Osteocyte (in vitro differentiated cells): ENCODE measurements around the gene FRMD3. TPM values are rescaled to one million over a fixed set of nuclear protein-coding genes. Genes with fewer than 3 reads are reported as not detected.

Experiments used
- DNase-seq: peaks from one replicate; pipeline ENCODE4 v3.0.0; 2021; ENCODE audit warnings: mixed read lengths; ENCODE audit not compliant: unreplicated experiment; ENCODE audit errors: extremely low spot score
- H3K27ac Mint-ChIP-seq: one replicate; pipeline ENCODE4 v1.8.0; 2021; ENCODE audit warnings: mild to moderate bottlenecking, mixed read lengths; ENCODE audit not compliant: unreplicated experiment
- H3K27me3 Mint-ChIP-seq: one replicate; pipeline ENCODE4 v1.8.0; 2021; ENCODE audit warnings: mixed read lengths; ENCODE audit not compliant: unreplicated experiment
- H3K36me3 Mint-ChIP-seq: one replicate; pipeline ENCODE4 v1.8.0; 2021; ENCODE audit warnings: mixed read lengths; ENCODE audit not compliant: unreplicated experiment
- H3K4me1 Mint-ChIP-seq: one replicate; pipeline ENCODE4 v1.8.0; 2021; ENCODE audit warnings: mixed read lengths; ENCODE audit not compliant: unreplicated experiment
- H3K4me3 Mint-ChIP-seq: one replicate; pipeline ENCODE4 v1.8.0; 2021; ENCODE audit warnings: mild to moderate bottlenecking, moderate library complexity, mixed read lengths; ENCODE audit not compliant: unreplicated experiment
- H3K9me3 Mint-ChIP-seq: one replicate; pipeline ENCODE4 v1.8.0; 2021; ENCODE audit warnings: mixed read lengths; ENCODE audit not compliant: unreplicated experiment
- total RNA-seq: library from RNA; stranded (reverse); gene quantifications from 2 replicates; pipeline ENCODE4 v1.2.1, GENCODE V29; 2021
- TF ChIP-seq, protein P1 (sequence below): fragments of 200-600 bp; sonication (generic); IDR thresholded peaks from 2 replicates; pipeline ENCODE4 v1.5.0; 2021; ENCODE audit warnings: antibody characterized with exemption, mild to moderate bottlenecking, moderate library complexity

Gene FRMD3
- total RNA-seq, 1 donor from 2014 or later: 0.35 TPM

GRCh38 chr9:83247732-83248131 lies 290.5 kb downstream of the FRMD3 start:
- H3K9me3 Mint-ChIP-seq: peaks cover 27% of the 10 kb centered on the region
- H3K4me1 Mint-ChIP-seq: no peaks in the 10 kb centered on the region
- no peaks in the 10 kb centered on the region for H3K36me3 Mint-ChIP-seq
- no peaks in the 10 kb centered on the region for H3K27me3 Mint-ChIP-seq
- no peak overlapping the region for H3K4me3 Mint-ChIP-seq
- no peak for DNase-seq
- TF ChIP-seq, protein P1, sequence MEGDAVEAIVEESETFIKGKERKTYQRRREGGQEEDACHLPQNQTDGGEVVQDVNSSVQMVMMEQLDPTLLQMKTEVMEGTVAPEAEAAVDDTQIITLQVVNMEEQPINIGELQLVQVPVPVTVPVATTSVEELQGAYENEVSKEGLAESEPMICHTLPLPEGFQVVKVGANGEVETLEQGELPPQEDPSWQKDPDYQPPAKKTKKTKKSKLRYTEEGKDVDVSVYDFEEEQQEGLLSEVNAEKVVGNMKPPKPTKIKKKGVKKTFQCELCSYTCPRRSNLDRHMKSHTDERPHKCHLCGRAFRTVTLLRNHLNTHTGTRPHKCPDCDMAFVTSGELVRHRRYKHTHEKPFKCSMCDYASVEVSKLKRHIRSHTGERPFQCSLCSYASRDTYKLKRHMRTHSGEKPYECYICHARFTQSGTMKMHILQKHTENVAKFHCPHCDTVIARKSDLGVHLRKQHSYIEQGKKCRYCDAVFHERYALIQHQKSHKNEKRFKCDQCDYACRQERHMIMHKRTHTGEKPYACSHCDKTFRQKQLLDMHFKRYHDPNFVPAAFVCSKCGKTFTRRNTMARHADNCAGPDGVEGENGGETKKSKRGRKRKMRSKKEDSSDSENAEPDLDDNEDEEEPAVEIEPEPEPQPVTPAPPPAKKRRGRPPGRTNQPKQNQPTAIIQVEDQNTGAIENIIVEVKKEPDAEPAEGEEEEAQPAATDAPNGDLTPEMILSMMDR: no peak
- H3K27ac Mint-ChIP-seq: no peak overlapping the region

- no peak overlapping the region for H3K4me3 Mint-ChIP-seq
- no peak for DNase-seq
- no peaks in the 10 kb centered on the region for H3K4me1 Mint-ChIP-seq
- TF ChIP-seq, protein P1: no peak
- H3K9me3 Mint-ChIP-seq: peaks cover 22% of the 10 kb centered on the region
- H3K27ac Mint-ChIP-seq: no peak overlapping the region
- H3K27me3 Mint-ChIP-seq: no peaks in the 10 kb centered on the region
- H3K36me3 Mint-ChIP-seq: no peaks in the 10 kb centered on the region
Measured at GRCh38 chr9:83245979-83246659, 292.1 kb downstream of the FRMD3 start.

GRCh38 chr9:83242066-83242465 lies 296.1 kb downstream of the FRMD3 start:
- H3K27ac Mint-ChIP-seq: no peak overlapping the region
- H3K4me1 Mint-ChIP-seq: peaks cover 1% of the 10 kb centered on the region
- TF ChIP-seq, protein P1: no peak
- no peaks in the 10 kb centered on the region for H3K36me3 Mint-ChIP-seq
- no peaks in the 10 kb centered on the region for H3K27me3 Mint-ChIP-seq
- H3K4me3 Mint-ChIP-seq: no peak overlapping the region
- peaks cover 14% of the 10 kb centered on the region for H3K9me3 Mint-ChIP-seq
- no peak for DNase-seq

DNA sequence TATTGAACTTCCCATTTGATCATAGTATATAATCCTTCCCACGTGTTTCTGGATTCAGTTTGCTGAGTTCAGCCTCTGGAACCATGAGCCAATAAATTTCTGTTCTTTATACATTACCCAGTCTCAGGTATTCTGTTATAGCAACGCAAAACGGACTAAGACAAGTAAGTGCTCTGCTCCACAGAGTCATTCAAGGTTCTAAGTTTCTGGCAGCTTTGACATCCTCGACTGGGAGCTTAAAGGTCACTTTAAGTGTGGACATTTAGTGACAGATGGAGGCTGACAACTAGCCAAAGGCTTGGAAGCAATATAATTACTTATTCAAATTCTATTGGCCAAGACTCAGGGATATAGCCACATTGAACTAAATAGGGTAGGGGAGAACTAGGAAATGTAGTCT lies 297.5 kb downstream of the FRMD3 start:
- H3K9me3 Mint-ChIP-seq: peaks cover 14% of the 10 kb centered on the region
- no peak for DNase-seq
- TF ChIP-seq, protein P1: no peak
- no peaks in the 10 kb centered on the region for H3K27me3 Mint-ChIP-seq
- H3K4me3 Mint-ChIP-seq: no peak overlapping the region
- no peak overlapping the region for H3K27ac Mint-ChIP-seq
- H3K36me3 Mint-ChIP-seq: no peaks in the 10 kb centered on the region
- H3K4me1 Mint-ChIP-seq: peaks cover 1% of the 10 kb centered on the region

DNA sequence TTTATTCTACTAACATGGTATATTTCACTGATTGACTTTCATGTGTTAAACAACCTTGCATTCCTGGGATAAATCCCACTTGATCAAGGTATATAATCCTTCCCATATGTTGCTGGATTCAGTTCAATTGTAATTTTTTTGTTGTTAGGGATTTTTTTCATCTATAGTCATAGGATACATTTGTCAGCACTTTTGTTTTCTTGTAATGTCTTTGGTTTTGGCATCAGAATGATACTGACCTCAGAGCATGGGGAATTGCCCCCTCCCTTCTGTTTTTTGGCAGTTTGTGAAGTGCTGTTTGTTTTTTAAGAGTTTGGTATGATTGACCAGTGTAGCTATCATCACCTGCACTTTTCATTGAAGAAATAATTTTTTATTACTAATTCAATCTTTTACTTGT lies 298.5 kb downstream of the FRMD3 start:
- Mint-ChIP-seq H3K27me3 (no peaks in the 10 kb centered on the region), H3K4me1 (peaks cover 1% of the 10 kb centered on the region), H3K4me3 (no peak overlapping the region), H3K27ac (no peak overlapping the region), H3K36me3 (no peaks in the 10 kb centered on the region), H3K9me3 (peaks cover 14% of the 10 kb centered on the region)
- TF ChIP-seq, protein P1: no peak
- no peak for DNase-seq
